H9 (cell line): ENCODE results near the gene NKAIN1. TPM values are rescaled to one million over a fixed set of nuclear protein-coding genes. Genes with fewer than 3 reads are reported as not detected.

ENCODE experiments used
- DNase-seq: peaks from one replicate; pipeline ENCODE4 v3.0.0-alpha.2; 2017
- H2AFZ ChIP-seq: one replicate; pipeline ENCODE4 v1.6.1; 2013; ENCODE audit warnings: mild to moderate bottlenecking, low read length, control low read depth, moderate library complexity
- H2AK5ac ChIP-seq: 2 replicates; pipeline ENCODE4 v1.6.1; 2013; ENCODE audit warnings: low read length, control low read depth, mixed read lengths; ENCODE audit not compliant: insufficient read length
- H2BK120ac ChIP-seq: one replicate; pipeline ENCODE4 v1.6.1; 2013; ENCODE audit warnings: low read depth, mild to moderate bottlenecking, low read length, control low read depth, inconsistent platforms; ENCODE audit not compliant: poor library complexity, severe bottlenecking
- H2BK12ac ChIP-seq: 2 replicates; pipeline ENCODE4 v1.6.1; 2013; ENCODE audit warnings: low read length, control low read depth, mixed read lengths, low read depth; ENCODE audit not compliant: insufficient read length
- H2BK15ac ChIP-seq: 2 replicates; pipeline ENCODE4 v1.6.1; 2013; ENCODE audit warnings: low read depth, low read length, control low read depth
- H2BK20ac ChIP-seq: one replicate; pipeline ENCODE4 v1.6.1; 2013; ENCODE audit warnings: low read depth, mild to moderate bottlenecking, low read length, control low read depth, inconsistent platforms; ENCODE audit not compliant: poor library complexity, severe bottlenecking
- H2BK5ac ChIP-seq: 2 replicates; pipeline ENCODE4 v1.6.1; 2013; ENCODE audit warnings: low read length, control low read depth, mixed read lengths; ENCODE audit not compliant: insufficient read length
- H3K14ac ChIP-seq: 2 replicates; pipeline ENCODE4 v1.6.1; 2013; ENCODE audit warnings: low read length, control low read depth; ENCODE audit not compliant: insufficient read depth
- H3K18ac ChIP-seq: 2 replicates; pipeline ENCODE4 v1.6.1; 2013; ENCODE audit warnings: low read depth, mild to moderate bottlenecking, mixed read lengths, low read length, control low read depth; ENCODE audit not compliant: insufficient read length
- H3K23ac ChIP-seq: 2 replicates; pipeline ENCODE4 v1.6.1; 2013; ENCODE audit warnings: low read length, control low read depth, mixed read lengths, low read depth; ENCODE audit not compliant: insufficient read length
- H3K23me2 ChIP-seq: 2 replicates; pipeline ENCODE4 v1.6.1; 2013; ENCODE audit warnings: low read depth, mild to moderate bottlenecking, mixed read lengths, low read length, control low read depth; ENCODE audit not compliant: insufficient read length, poor library complexity, severe bottlenecking
- H3K27ac ChIP-seq: 2 replicates; pipeline ENCODE4 v1.5.1; 2013; ENCODE audit warnings: low read length, control low read depth, mixed read lengths, low read depth; ENCODE audit not compliant: insufficient read length
- H3K27me3 ChIP-seq: 2 replicates; pipeline ENCODE4 v1.6.1; 2013; ENCODE audit warnings: low read length, control low read depth, inconsistent platforms; ENCODE audit not compliant: insufficient read depth
- H3K4ac ChIP-seq: 2 replicates; pipeline ENCODE4 v1.6.1; 2013; ENCODE audit warnings: low read depth, mild to moderate bottlenecking, control low read depth, inconsistent platforms, low read length, moderate library complexity
- H3K4me1 ChIP-seq: 2 replicates; pipeline ENCODE4 v1.6.1; 2013; ENCODE audit warnings: low read length, control low read depth, inconsistent platforms; ENCODE audit not compliant: insufficient read depth
- H3K4me2 ChIP-seq: 2 replicates; pipeline ENCODE4 v1.6.1; 2013; ENCODE audit warnings: low read length, control low read depth, mixed read lengths; ENCODE audit not compliant: insufficient read length, insufficient read depth
- H3K56ac ChIP-seq: 2 replicates; pipeline ENCODE4 v1.6.1; 2013; ENCODE audit warnings: low read depth, mild to moderate bottlenecking, mixed read lengths, low read length, control low read depth; ENCODE audit not compliant: insufficient read length
- H3K79me1 ChIP-seq: 2 replicates; pipeline ENCODE4 v1.6.1; 2013; ENCODE audit warnings: low read depth, mild to moderate bottlenecking, moderate library complexity, low read length, control low read depth, inconsistent platforms; ENCODE audit not compliant: insufficient read depth, poor library complexity, severe bottlenecking
- H3K79me2 ChIP-seq: 2 replicates; pipeline ENCODE4 v1.6.1; 2013; ENCODE audit warnings: low read length, control low read depth, inconsistent platforms; ENCODE audit not compliant: insufficient read depth
- H3K9ac ChIP-seq: 2 replicates; pipeline ENCODE4 v1.6.1; 2013; ENCODE audit warnings: low read length, control low read depth, mixed read lengths; ENCODE audit not compliant: insufficient read length; ENCODE audit errors: extremely low read depth
- H3K9me3 ChIP-seq: one replicate; pipeline ENCODE4 v1.6.1; 2013; ENCODE audit warnings: low read depth, low read length, inconsistent platforms; ENCODE audit not compliant: control insufficient read depth
- H3T11ph ChIP-seq: one replicate; pipeline ENCODE4 v1.6.1; 2013; ENCODE audit warnings: mild to moderate bottlenecking, low read length, control low read depth, inconsistent platforms
- H4K20me1 ChIP-seq: one replicate; pipeline ENCODE4 v1.6.1; 2013; ENCODE audit not compliant: control insufficient read depth, insufficient read length, insufficient read depth
- H4K5ac ChIP-seq: 2 replicates; pipeline ENCODE4 v1.6.1; 2013; ENCODE audit warnings: low read depth, mild to moderate bottlenecking, mixed read lengths, low read length, control low read depth; ENCODE audit not compliant: insufficient read length
- H4K8ac ChIP-seq: replicated peaks from 2 replicates; pipeline ENCODE4 v1.6.1; 2013; ENCODE audit warnings: low read length, control low read depth, mixed read lengths, low read depth; ENCODE audit not compliant: insufficient read length
- H4K91ac ChIP-seq: 2 replicates; pipeline ENCODE4 v1.6.1; 2013; ENCODE audit warnings: low read depth, mild to moderate bottlenecking, moderate library complexity, mixed read lengths, low read length, control low read depth; ENCODE audit not compliant: insufficient read length
- H3K27ac Mint-ChIP-seq, 3 experiments: 2 replicates in 2 of 3; 3 replicates in 1 of 3; pipeline ENCODE4 v1.8.0; 2020 to 2021; ENCODE audit warnings: mixed read lengths in 3 of 3, mild to moderate bottlenecking in 1 of 3, moderate library complexity in 1 of 3
- H3K27me3 Mint-ChIP-seq: 2 replicates; pipeline ENCODE4 v1.8.0; 2021; ENCODE audit warnings: low read depth, mild to moderate bottlenecking, moderate library complexity, mixed read lengths
- H3K36me3 Mint-ChIP-seq, 3 experiments: 2 replicates in 2 of 3; 3 replicates in 1 of 3; pipeline ENCODE4 v1.8.0; 2020 to 2021; ENCODE audit warnings: low read depth in 3 of 3, mixed read lengths in 3 of 3; ENCODE audit not compliant: insufficient read depth in 1 of 3
- H3K4me1 Mint-ChIP-seq, 2 experiments: 2 replicates each; pipeline ENCODE4 v1.8.0; 2020; ENCODE audit warnings: mixed read lengths in 2 of 2
- H3K4me3 Mint-ChIP-seq, 2 experiments: 2 replicates in 1 of 2; 3 replicates in 1 of 2; pipeline ENCODE4 v1.8.0; 2020 to 2021; ENCODE audit warnings: mild to moderate bottlenecking in 2 of 2, mixed read lengths in 2 of 2, moderate library complexity in 1 of 2
- H3K9me3 Mint-ChIP-seq, 2 experiments: 2 replicates in 1 of 2; 3 replicates in 1 of 2; pipeline ENCODE4 v1.8.0; 2020; ENCODE audit warnings: mild to moderate bottlenecking in 2 of 2, mixed read lengths in 2 of 2, moderate library complexity in 1 of 2
- CTCF ChIP-seq: fragments of 200-600 bp; sonication (generic); conservative IDR thresholded peaks from 3 replicates; pipeline ENCODE4 v1.8.0; 2021; ENCODE audit warnings: antibody characterized with exemption, mild to moderate bottlenecking
- WGBS: extraction: QIAGEN DNeasy Blood & Tissue Kit; methylation state at CpG from one replicate; pipeline ENCODE4 v1.1.7; 2013; ENCODE audit warnings: missing lambda C conversion rate, low lambda C conversion rate, mixed read lengths; ENCODE audit not compliant: insufficient read length; ENCODE audit errors: extremely low coverage; 5-methylcytosine and 5-hydroxymethylcytosine counted together
- total RNA-seq: library from RNA; stranded (reverse); gene quantifications from 2 replicates; pipeline ENCODE4 v1.2.1, GENCODE V29; 2021

The NKAIN1 gene
- total RNA-seq, 1 experiment from 2014 or later = 25.6 TPM

GRCh38 chr1:31164291-31164690 is 75.4 kb downstream of the NKAIN1 start:
- Histone ChIP-seq H4K8ac (no peak overlapping the region), H4K5ac (no peak overlapping the region), H4K91ac (no peak overlapping the region), H3K4ac (no peak overlapping the region), H2BK15ac (no peak overlapping the region), H3K27me3 (no peaks in the 10 kb centered on the region), H2BK20ac (no peak overlapping the region), H3K9me3 (no peaks in the 10 kb centered on the region), H3K23ac (no peak overlapping the region), H3K56ac (no peak overlapping the region), H3K14ac (no peak overlapping the region), H3T11ph (no peak overlapping the region), H3K4me1 (no peaks in the 10 kb centered on the region; the same call in 1 of the 2 replicates), H2AFZ (no peak overlapping the region), H3K27ac (no peak overlapping the region), H2AK5ac (no peak overlapping the region), H3K79me1 (no peaks in the 10 kb centered on the region), H2BK120ac (no peak overlapping the region), H2BK12ac (no peak overlapping the region), H3K4me2 (no peak overlapping the region), H4K20me1 (no peaks in the 10 kb centered on the region), H3K23me2 (no peaks in the 10 kb centered on the region), H3K79me2 (no peaks in the 10 kb centered on the region), H3K18ac (no peak overlapping the region), H2BK5ac (no peak overlapping the region), H3K9ac (no peak overlapping the region)
- DNase-seq = no peak
- H3K4me1 Mint-ChIP-seq = peaks cover 8 to 17% of the 10 kb centered on the region in 2 experiments
- WGBS = no CpG with 5 or more reads among the region's 5 CpGs
- H3K27me3 Mint-ChIP-seq = no peaks in the 10 kb centered on the region
- TF ChIP-seq CTCF = no peak
- no peaks in the 10 kb centered on the region for H3K36me3 Mint-ChIP-seq
- H3K9me3 Mint-ChIP-seq = no peaks in the 10 kb centered on the region
- H3K4me3 Mint-ChIP-seq = no peak overlapping the region
- H3K27ac Mint-ChIP-seq = no peak overlapping the region
